Esophagus muscularis mucosa (tissue), 4 donors: ENCODE data around the gene PLCD1. TPM values are rescaled to one million over a fixed set of nuclear protein-coding genes. Genes with fewer than 3 reads are reported as not detected.

Source experiments
- DNase-seq: peaks from one replicate; pipeline ENCODE4 v3.0.0-alpha.2; 2017; ENCODE audit errors: extremely low spot score
- H3K27ac ChIP-seq, 4 donors: fragments of 200-600 bp; sonication (generic); replicated peaks in 1 of 4; 1 replicate in 3 of 4; 2 replicates in 1 of 4; pipeline ENCODE4 v1.5.1; 2016 to 2019; ENCODE audit warnings: mild to moderate bottlenecking in 1 of 4
- H3K27me3 ChIP-seq, 4 donors: fragments of 200-600 bp; sonication (generic); one replicate each; pipeline versions ENCODE4 v1.5.1 to v1.6.0; 2016 to 2019
- H3K36me3 ChIP-seq, 4 donors: fragments of 200-600 bp; sonication (generic); one replicate each; pipeline ENCODE4 v1.5.1; 2016 to 2019
- H3K4me1 ChIP-seq, 4 donors: fragments of 200-600 bp; sonication (generic); one replicate each; pipeline ENCODE4 v1.5.1; 2016 to 2019
- H3K4me3 ChIP-seq, 4 donors: fragments of 200-600 bp; sonication (generic); 1 replicate in 2 of 4; 2 replicates in 2 of 4; pipeline ENCODE4 v1.5.1; 2016 to 2019; ENCODE audit warnings: mild to moderate bottlenecking in 4 of 4, moderate library complexity in 1 of 4
- H3K9me3 ChIP-seq, 4 donors: fragments of 200-600 bp; sonication (generic); 1 replicate in 3 of 4; 2 replicates in 1 of 4; pipeline ENCODE4 v1.5.1; 2016 to 2019
- EP300 ChIP-seq: sonication (generic); formaldehyde crosslinking; IDR thresholded peaks from one replicate; pipeline ENCODE4 v1.6.1; 2017; ENCODE audit warnings: antibody characterized with exemption
- POLR2A ChIP-seq: fragments of 450-650 bp; IDR thresholded peaks from one replicate; pipeline ENCODE4 v1.6.1; 2017; ENCODE audit warnings: antibody characterized with exemption, moderate library complexity, mild to moderate bottlenecking, low read depth
- POLR2AphosphoS5 ChIP-seq, 2 donors: sonication (generic); formaldehyde crosslinking; IDR thresholded peaks; one replicate each; pipeline ENCODE4 v1.6.1; 2017; ENCODE audit warnings: antibody characterized with exemption in 2 of 2
- WGBS: methylation state at CpG from one replicate; pipeline ENCODE4 v1.1.5; 2018; 5-methylcytosine and 5-hydroxymethylcytosine counted together
- intact Hi-C: fragments of 100-400 bp; cut with DNase I; formaldehyde crosslinking; loops from one replicate; pipeline ENCODE4 v1.15.1; 2023
- total RNA-seq, 4 donors: library from RNA; depleted of rRNA; stranded (reverse); fragments of >200 nt; gene quantifications; one replicate each; pipeline versions ENCODE4 v1.1.0 to v1.2.1, GENCODE V29; 2016
- TF ChIP-seq, protein P1 (sequence below), 3 experiments: fragments of 200-600 bp in 2 of 3; fragments of 450-650 bp in 1 of 3; sonication (generic) in 2 of 3; IDR thresholded peaks; one replicate each; pipeline ENCODE4 v1.5.1; 2017 to 2019; ENCODE audit warnings: antibody characterized with exemption in 3 of 3, mild to moderate bottlenecking in 2 of 3, moderate library complexity in 1 of 3

The PLCD1 gene
- total RNA-seq, 4 donors from 2014 or later, result 21.0 to 35.3 (median 28.5) TPM

DNA sequence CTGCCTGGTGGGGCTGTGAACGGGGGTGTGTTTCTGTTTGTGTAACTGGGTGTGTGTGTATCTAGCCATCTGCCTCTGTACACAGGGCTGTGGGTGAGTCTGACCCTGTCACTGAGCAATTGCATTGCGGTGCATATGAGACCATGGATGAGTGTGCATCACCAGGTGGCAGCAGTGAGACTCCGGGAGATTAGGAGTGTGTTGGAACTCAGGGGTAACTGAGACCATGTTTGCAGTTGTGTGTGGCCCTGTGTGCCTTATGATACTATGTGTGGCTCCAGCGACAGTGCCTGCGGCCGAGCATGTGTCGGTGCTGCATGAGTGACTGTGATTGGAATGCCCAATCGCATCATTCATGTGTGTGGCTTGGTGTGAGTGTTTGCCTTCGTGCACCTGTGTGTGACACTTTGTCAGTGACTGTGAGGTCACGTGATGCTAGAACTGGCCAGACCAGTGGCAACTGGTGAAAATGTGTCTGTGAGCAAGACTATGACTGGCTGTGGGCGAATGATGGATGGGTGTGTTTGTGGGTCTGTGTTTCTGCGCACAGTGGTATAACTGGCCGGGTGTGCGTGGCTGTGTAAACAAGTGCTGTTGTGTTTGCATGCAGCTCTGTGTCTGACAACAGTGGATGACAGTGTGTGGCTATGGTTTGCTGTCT, 24.9 kb downstream of the PLCD1 start:
- H3K4me3 ChIP-seq, result no peak overlapping the region
- H3K36me3 ChIP-seq, result peaks cover 0 to 65% (median 44%) of the 10 kb centered on the region in 4 donors
- peak overlapping the region in 2 of 4 donors; percentile 31 to 57 for H3K27ac ChIP-seq
- peaks cover under 1 to 22% (median 16%) of the 10 kb centered on the region in 4 donors for H3K4me1 ChIP-seq
- TF ChIP-seq, protein P1, sequence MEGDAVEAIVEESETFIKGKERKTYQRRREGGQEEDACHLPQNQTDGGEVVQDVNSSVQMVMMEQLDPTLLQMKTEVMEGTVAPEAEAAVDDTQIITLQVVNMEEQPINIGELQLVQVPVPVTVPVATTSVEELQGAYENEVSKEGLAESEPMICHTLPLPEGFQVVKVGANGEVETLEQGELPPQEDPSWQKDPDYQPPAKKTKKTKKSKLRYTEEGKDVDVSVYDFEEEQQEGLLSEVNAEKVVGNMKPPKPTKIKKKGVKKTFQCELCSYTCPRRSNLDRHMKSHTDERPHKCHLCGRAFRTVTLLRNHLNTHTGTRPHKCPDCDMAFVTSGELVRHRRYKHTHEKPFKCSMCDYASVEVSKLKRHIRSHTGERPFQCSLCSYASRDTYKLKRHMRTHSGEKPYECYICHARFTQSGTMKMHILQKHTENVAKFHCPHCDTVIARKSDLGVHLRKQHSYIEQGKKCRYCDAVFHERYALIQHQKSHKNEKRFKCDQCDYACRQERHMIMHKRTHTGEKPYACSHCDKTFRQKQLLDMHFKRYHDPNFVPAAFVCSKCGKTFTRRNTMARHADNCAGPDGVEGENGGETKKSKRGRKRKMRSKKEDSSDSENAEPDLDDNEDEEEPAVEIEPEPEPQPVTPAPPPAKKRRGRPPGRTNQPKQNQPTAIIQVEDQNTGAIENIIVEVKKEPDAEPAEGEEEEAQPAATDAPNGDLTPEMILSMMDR (IDR thresholded peaks at IDR 0.05), result peak; percentile 53 to 69 (median 60)
- no peak for TF ChIP-seq EP300
- peak in 1 of 2 donors; percentile 20 for TF ChIP-seq POLR2AphosphoS5 (IDR thresholded peaks at IDR 0.05)
- no peak for TF ChIP-seq POLR2A
- H3K9me3 ChIP-seq, result no peaks in the 10 kb centered on the region
- H3K27me3 ChIP-seq, result no peaks in the 10 kb centered on the region
- DNase-seq, result no peak
- 65% methylated on average over 11 of the region's 14 CpGs for WGBS
- intact Hi-C loops, result loop anchor here (5.0 kb wide), 1 partner anchor 38 kb away; no protein-coding TSS in a partner anchor

DNA sequence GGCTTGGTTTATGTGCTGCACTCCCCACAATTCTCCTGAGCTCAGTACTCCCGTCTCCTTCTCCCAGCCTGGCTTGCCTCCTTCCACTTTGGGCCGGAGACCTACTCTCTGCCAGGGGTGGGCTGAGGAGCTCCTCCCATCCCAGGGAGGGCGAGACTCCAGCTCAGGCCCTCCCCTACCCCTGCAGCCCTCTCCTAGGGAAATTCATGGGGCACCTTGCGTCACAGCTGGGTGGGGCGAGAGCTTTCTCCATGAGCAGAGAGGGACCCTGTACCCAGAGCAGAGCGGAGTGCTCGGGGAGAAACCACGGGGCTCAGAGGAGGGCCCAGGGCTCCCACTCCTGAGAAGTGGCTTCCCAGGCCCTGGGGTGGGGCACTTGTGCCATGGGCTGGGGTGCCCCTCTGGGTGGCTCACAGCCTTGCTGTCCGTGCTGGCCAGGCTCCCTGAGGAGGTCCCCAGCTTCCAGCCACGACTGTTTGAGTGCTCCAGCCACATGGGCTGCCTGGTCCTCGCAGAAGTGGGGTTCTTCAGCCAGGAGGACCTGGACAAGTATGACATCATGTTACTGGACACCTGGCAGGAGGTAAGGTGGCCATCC, 25.5 kb downstream of the PLCD1 start:
- TF ChIP-seq, protein P1 (IDR thresholded peaks at IDR 0.05), result no peak
- no peak for TF ChIP-seq POLR2A
- 90% methylated on average over 8 of the region's 11 CpGs for WGBS

DNA sequence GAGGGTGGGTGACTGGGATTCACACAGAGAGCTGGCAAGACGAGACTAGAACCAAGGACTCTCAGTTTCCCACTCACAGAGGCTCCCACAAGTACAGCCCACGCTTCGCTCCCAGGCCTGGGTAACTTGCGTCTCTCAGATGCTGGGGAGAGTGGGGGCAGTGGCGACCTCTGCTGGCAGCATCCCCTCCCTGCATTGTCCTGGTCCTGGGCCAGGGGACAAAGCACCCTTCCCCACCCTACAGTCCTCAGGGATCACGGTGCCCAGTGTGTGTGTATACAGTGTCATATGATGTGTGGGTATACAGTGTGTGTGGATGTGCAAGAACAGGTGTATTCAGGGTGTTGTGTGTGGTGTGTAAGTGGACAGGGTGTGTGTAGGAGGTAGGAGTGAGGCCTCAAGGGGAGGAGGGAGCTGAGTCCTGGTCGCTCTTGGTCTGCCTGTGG, 26.0 kb downstream of the PLCD1 start:
- intact Hi-C loops, result loop anchor here (5.0 kb wide), 1 partner anchor 39 kb away; no protein-coding TSS in a partner anchor
- Histone ChIP-seq H3K9me3 (no peaks in the 10 kb centered on the region), H3K27ac (peak overlapping the region in 2 of 4 donors; percentile 31 to 57), H3K36me3 (peaks cover 0 to 53% (median 33%) of the 10 kb centered on the region in 4 donors), H3K4me3 (no peak overlapping the region), H3K4me1 (peaks cover 7 to 30% (median 25%) of the 10 kb centered on the region in 4 donors), H3K27me3 (no peaks in the 10 kb centered on the region)
- WGBS, result 50% methylated on average over 4 of the region's 7 CpGs
- TF ChIP-seq, protein P1 (IDR thresholded peaks at IDR 0.05), result peak; percentile 70 to 85 (median 76)
- TF ChIP-seq POLR2A, result no peak
- peak; percentile 94 for DNase-seq

More for the DNA sequence above, 25.5 kb downstream of the PLCD1 start:
- DNase-seq, result no peak
- H3K9me3 ChIP-seq, result no peaks in the 10 kb centered on the region
- no peaks in the 10 kb centered on the region for H3K27me3 ChIP-seq
- intact Hi-C loops, result loop anchor here (5.0 kb wide), 1 partner anchor 38 kb away; no protein-coding TSS in a partner anchor
- H3K4me3 ChIP-seq, result no peak overlapping the region
- peaks cover 6 to 27% (median 21%) of the 10 kb centered on the region in 4 donors for H3K4me1 ChIP-seq
- H3K27ac ChIP-seq, result peak overlapping the region in 2 of 4 donors; percentile 31 to 57
- H3K36me3 ChIP-seq, result peaks cover 0 to 59% (median 39%) of the 10 kb centered on the region in 4 donors

DNA sequence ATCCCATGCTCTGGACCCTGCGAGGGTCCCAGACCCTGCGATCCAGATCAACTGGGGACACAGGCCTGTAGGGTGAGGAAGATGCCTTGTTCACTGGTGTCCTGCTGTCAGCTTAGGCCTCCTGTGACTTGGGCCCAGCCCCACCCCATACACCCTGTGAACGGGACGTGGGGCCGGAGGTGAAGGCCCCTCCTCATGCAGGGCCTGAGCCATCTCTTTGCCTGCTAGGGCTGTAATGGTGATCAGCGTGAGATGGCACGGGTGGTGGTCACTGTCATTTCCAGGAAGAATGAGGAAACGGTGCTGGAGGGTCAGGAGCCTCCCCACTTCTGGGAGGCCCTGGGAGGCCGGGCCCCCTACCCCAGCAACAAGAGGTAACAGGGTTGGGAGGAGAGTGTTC, 26.5 kb downstream of the PLCD1 start:
- WGBS, result 74% methylated on average over 5 of the region's 9 CpGs
- TF ChIP-seq, protein P1 (IDR thresholded peaks at IDR 0.05), result no peak
- TF ChIP-seq EP300 (no peak), POLR2AphosphoS5 (IDR thresholded peaks at IDR 0.05) (no peak), POLR2A (no peak)
- DNase-seq, result no peak
- H3K36me3 ChIP-seq, result peaks cover 0 to 49% (median 29%) of the 10 kb centered on the region in 4 donors
- peaks cover 12 to 35% (median 29%) of the 10 kb centered on the region in 4 donors for H3K4me1 ChIP-seq
- H3K4me3 ChIP-seq, result no peak overlapping the region
- intact Hi-C loops, result loop anchor here (5.0 kb wide), 1 partner anchor 39 kb away; no protein-coding TSS in a partner anchor
- H3K27me3 ChIP-seq, result no peaks in the 10 kb centered on the region
- H3K9me3 ChIP-seq, result no peaks in the 10 kb centered on the region
- H3K27ac ChIP-seq, result no peak overlapping the region
